GM10266 (cell line): Measurements from ENCODE around the gene UNC93B1.

Experiments used
- DNase-seq: peaks from one replicate; pipeline ENCODE4 v3.0.0; 2012; ENCODE audit errors: extremely low spot score
- TF ChIP-seq, protein P1 (sequence below): IDR thresholded peaks from 2 replicates; pipeline ENCODE4 v1.5.1; 2012; ENCODE audit warnings: mild to moderate bottlenecking, low read depth; ENCODE audit not compliant: control insufficient read depth, insufficient read depth; ENCODE audit errors: missing control alignments

Gene UNC93B1

DNA sequence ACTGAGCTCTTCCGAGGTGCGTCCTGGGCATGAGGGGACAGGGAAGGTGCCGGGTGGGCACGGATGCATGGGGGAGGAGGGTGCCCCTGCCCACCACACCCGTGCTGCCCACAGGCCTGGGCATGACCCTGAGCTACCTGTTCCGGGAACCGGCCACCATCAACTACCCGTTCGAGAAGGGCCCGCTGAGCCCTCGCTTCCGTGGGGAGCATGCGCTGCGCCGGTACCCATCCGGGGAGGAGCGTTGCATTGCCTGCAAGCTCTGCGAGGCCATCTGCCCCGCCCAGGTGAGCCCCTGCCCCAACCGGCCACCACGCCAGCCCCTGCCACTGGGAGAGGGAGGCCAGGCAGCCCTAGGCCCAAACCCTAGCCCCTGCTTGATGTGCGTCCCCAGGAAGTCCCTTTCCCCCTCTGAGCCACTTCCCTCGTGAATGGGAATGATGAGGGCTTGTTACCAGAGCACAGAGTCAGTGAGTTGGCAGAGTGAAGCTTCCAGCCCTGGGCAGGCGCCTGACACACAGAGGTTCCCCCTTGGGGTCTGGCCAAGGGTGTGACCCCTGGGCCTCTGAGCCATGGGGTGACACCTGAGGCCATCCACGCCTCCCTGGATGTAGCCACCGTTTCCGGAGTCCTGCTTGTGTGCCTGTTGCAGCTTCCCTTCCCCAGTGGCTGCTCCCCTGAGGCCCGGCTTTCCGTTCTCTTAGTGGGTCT lies 29.3 kb upstream of the UNC93B1 start:
- TF ChIP-seq, protein P1, sequence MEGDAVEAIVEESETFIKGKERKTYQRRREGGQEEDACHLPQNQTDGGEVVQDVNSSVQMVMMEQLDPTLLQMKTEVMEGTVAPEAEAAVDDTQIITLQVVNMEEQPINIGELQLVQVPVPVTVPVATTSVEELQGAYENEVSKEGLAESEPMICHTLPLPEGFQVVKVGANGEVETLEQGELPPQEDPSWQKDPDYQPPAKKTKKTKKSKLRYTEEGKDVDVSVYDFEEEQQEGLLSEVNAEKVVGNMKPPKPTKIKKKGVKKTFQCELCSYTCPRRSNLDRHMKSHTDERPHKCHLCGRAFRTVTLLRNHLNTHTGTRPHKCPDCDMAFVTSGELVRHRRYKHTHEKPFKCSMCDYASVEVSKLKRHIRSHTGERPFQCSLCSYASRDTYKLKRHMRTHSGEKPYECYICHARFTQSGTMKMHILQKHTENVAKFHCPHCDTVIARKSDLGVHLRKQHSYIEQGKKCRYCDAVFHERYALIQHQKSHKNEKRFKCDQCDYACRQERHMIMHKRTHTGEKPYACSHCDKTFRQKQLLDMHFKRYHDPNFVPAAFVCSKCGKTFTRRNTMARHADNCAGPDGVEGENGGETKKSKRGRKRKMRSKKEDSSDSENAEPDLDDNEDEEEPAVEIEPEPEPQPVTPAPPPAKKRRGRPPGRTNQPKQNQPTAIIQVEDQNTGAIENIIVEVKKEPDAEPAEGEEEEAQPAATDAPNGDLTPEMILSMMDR, result no peak
- DNase-seq, result no peak

DNA sequence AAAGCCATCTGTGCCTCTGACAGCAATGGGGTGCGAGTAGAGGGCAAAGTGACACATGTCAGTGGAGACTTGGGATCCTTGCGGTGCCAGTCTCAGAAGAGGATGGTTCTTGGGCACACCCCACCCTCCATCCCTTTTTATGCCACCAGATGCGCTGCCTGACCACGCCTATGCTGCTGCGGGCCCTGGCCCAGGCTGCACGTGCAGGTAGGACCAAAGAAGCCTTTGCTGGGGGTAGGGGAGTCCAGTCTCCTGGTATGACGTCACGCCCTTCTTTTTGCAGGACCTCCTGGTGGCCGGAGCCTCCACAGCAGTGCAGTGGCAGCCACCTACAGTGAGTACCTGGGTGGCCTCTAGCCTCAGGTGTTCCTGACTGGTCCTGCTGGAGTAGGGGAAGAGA lies 28.1 kb upstream of the UNC93B1 start:
- TF ChIP-seq, protein P1, result no peak

DNA sequence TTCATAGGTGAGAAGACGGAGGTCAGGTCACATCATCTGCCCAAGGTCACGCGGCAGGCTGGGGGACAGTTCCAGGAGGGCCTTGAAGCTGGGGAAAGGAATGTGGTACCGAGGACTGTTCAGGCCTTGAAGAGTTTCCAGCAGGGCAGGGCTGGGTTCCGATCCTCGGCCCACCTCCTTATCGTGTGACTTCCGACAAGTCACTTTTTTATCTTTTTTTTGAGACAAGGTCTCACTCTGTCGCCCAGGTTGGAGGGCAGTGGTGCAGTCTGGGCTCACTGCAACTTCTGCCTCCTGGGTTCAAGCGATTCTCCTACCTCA lies 27.2 kb upstream of the UNC93B1 start:
- TF ChIP-seq, protein P1, result no peak

More for the DNA sequence above, 28.1 kb upstream of the UNC93B1 start:
- DNase-seq, result no peak

DNA sequence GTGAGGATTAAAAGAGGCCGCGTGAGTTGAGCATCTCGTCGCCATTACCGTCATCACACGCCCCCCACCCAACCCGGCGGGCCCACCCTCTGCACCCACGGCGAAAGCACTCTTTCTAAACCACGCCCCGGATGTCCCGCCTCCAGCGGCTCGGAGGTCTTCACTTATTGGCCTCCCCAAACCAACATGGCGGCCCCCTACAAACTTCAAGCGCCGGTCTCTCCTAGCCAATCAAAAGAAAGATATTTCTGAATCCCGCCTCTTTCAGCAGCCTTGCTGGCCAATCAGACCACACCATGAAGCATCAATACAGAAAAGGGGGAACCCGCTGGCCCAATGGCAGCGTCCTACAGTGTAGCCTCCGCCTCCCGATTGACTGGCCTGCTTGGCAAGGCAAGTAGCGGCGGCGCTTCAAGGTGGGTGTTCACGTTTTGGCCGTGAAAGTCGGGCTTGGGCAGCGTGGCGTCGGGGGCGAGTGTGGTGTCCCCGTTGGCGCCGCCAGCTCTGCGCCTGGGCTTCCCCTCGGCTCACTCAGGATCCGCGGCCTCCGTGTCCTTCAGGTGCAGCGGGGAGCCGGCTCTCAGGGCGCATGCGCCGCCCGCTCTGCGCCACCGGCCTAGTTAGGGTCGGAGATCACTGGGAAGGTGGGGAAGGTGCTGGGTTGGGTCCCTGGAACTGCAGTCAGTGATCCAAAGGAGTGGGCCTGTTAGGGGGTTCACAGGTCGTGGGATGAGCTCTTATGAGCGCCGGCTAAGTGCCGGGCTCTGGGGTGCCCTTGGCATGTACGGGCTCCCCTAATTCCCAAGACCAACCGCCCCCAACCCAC lies 26.6 kb upstream of the UNC93B1 start, which contains the start of gene NDUFS8:
Gene NDUFS8, plus strand, starts transcription at position 364 of the 826 bp plus-strand sequence. CDS start 1,471 bp downstream, outside the sequence.
- TF ChIP-seq, protein P1, result no peak
- peak; percentile 100 for DNase-seq

More for the DNA sequence above, 27.2 kb upstream of the UNC93B1 start:
- no peak for DNase-seq

DNA sequence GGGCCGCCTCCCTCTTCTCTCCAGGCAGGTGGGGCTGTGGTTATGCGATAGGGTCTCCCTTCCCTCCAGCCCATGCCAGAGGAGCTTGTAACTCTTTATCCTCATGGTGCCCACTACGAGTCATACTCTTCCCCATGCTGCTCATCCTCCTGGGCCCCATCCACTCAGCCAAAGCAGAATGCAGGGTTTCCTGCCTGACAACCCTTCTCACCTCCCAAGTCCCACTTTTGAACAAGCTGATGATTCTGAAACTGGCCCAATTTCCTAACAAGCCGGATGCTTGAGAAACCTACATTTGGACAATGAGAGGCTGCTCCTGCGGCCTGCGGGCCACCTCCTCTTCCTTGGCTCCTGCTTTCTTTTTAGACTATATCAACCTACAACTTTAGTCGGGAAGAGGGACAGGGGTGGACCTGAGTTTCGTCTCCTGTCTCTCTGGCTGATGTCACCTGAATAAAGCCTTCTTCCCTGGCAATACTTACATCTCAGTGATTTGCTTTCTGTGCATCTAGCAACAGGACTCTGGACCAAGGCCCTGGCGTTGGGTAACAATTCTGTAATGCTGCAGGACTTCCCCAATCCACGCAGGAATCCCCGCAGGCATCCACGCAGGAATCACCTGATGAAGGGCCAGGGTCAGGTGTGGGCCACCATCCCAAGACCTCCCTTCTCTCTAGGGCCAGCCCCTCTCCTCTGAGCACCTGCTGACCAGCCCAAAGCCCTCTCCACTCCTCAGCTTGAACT lies 25.1 kb upstream of the UNC93B1 start:
- no peak for DNase-seq
- TF ChIP-seq, protein P1, result no peak

DNA sequence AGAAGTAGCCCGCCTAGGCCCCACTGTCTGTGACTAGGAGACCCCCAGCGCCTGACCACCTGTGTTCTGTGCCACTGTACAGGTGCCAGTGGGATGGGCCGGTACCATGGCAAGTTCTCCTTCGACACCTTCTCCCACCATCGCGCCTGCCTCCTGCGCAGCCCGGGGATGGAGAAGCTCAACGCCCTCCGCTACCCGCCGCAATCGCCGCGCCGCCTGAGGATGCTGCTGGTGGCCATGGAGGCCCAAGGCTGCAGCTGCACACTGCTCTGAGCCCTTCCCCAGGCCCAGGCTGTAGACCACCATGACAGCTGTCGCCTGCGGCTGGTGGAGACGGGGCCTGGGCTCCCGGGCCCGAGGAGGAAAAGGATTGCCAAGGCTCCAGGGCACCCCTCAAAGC lies 23.8 kb upstream of the UNC93B1 start:
- TF ChIP-seq, protein P1, result no peak
- DNase-seq, result no peak
